HG03280 (cell line): ENCODE measurements around the gene TUBD1.
"Not testable (repeated sequence)": the region's sequence is repeated elsewhere in the genome, so short reads cannot be mapped to it uniquely, and the experiment has no call there.

ENCODE experiments used
- ATAC-seq: cut with Tn5 transposase; IDR thresholded peaks from one replicate; pipeline ENCODE4 v1.9.1; 2021; ENCODE audit warnings: mild to moderate bottlenecking, moderate library complexity; ENCODE audit not compliant: unreplicated experiment

The TUBD1 gene

GRCh38 chr17:59892924-59893675, at the start of gene TUBD1, which contains the start of gene RPS6KB1:
TUBD1 (minus strand) TSS chr17:59892943; CDS start chr17:59891002, 1,941 bp downstream.
RPS6KB1 (plus strand) TSS chr17:59893121; CDS start chr17:59893185, 64 bp downstream.
- ATAC-seq: peak; percentile 88

- ATAC-seq: no peak
These were observed 48.4 kb upstream of the TUBD1 start for GRCh38 chr17:59941131-59941530.

GRCh38 chr17:59940697-59941096, 48.0 kb upstream of the TUBD1 start:
- ATAC-seq: not testable (repeated sequence)

GRCh38 chr17:59933317-59933716, 40.6 kb upstream of the TUBD1 start:
- ATAC-seq: not testable (repeated sequence)

DNA sequence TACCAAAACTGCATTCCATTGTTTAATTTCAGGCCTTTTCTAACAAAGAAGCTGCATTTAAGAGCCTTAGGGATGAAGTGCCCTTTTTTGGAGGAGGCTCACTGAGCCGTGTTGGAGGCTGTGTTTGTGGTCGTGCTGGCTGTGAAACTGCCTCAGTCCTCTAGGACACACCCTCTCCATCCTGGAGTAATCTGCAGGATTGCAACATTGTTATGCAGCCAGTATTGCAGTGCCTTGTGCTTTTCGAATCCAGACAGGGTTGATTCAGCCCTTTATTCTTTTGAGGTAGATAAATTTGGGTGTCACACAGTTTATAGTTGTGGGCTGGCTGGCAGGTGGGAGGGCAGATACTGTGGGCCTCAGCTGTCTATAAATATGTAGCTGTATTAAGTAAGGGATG, 38.0 kb upstream of the TUBD1 start:
- ATAC-seq: not testable (repeated sequence)

DNA sequence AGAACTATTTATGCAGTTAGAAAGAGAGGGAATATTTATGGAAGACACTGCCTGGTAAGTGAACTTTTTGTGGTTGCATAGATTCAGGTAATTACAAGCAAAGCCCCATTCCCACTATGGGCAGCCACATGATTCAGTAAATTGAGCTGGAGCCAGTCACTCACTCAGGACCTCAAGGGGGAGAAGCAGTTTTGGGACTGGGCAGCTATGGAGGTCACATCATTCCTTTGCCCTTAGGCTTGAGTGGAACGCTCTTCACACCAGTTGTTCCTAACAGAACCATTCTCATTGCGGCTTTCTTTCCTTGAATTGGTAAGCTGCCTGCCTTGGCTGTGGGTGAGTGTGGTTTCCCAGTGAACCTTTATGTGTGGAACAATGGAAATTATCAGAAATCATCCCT, 37.4 kb upstream of the TUBD1 start:
- not testable (repeated sequence) for ATAC-seq

GRCh38 chr17:59920637-59921036, 27.9 kb upstream of the TUBD1 start:
- not testable (repeated sequence) for ATAC-seq

DNA sequence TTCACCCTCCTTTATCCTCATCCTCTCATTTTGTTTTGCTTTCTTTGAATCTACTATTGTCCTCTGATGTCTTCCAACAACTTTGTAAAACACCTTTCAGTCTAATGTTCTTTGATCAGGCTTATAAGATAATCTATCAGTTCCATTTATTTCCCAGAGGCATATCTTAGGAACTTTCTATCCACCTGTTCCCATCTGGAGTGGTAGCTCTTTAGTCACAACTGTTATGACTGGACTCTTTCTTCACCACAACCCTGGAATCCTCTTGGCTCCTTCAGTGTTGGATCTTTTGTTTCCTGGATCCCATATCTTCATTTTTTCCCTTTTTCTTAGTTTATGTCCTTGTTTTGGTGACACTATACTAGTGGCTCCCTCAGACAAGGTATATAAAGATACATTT, 23.7 kb upstream of the TUBD1 start:
- ATAC-seq: no peak

GRCh38 chr17:59914274-59914854, 21.6 kb upstream of the TUBD1 start:
- ATAC-seq: no peak

GRCh38 chr17:59907467-59907866, 14.7 kb upstream of the TUBD1 start:
- no peak for ATAC-seq

- no peak for ATAC-seq
These were observed 10.7 kb upstream of the TUBD1 start for GRCh38 chr17:59903455-59903854.

- ATAC-seq: no peak
These were observed 8.9 kb upstream of the TUBD1 start for GRCh38 chr17:59901604-59902003.

- ATAC-seq: no peak
These were observed 6.4 kb upstream of the TUBD1 start for GRCh38 chr17:59899099-59899498.

DNA sequence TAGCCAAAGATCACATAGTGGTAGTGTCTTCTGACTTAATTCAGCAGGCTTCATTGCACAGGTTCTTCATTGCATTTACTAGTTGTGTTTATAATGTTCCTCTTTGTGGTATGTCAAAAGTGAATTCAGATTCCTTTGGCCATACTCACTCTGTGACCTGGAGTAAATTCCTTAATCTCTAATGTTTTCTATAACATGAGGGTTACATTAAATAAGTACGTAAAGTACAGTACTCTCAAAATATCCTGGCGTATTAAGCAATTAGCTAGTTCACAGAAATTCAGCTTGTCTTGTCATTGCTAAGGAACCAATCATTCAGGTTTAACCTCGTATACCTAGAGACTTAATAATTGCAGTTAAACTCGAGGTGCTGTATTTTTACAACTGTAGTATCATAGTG, 4.3 kb upstream of the TUBD1 start:
- no peak for ATAC-seq

DNA sequence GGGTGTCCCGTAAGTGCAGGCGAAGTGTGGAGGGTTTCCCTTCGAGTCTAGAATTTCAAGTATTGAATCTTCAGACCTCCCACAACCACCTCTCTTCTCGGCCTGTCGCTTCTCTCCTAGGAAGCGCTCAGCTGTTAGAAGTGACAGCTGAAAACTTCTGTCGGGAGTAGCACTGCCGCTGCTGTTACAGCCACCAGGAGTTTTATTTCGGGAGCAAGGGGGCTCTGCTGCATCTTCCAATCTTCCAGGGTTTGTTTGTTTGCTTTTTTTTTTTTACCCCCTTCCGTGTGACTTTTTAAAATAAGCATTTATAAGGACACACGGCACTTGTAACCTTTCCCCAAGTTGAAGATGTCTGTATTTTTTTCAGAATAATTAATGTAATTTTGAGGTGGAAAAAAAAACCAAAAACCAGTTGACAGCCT, 945 bp upstream of the TUBD1 start:
- ATAC-seq: peak; percentile 2

- peak; percentile 46 for ATAC-seq
These were observed 356 bp downstream of the TUBD1 start for GRCh38 chr17:59892251-59892923.

GRCh38 chr17:59890720-59891119, 2.0 kb downstream of the TUBD1 start:
- ATAC-seq: no peak

DNA sequence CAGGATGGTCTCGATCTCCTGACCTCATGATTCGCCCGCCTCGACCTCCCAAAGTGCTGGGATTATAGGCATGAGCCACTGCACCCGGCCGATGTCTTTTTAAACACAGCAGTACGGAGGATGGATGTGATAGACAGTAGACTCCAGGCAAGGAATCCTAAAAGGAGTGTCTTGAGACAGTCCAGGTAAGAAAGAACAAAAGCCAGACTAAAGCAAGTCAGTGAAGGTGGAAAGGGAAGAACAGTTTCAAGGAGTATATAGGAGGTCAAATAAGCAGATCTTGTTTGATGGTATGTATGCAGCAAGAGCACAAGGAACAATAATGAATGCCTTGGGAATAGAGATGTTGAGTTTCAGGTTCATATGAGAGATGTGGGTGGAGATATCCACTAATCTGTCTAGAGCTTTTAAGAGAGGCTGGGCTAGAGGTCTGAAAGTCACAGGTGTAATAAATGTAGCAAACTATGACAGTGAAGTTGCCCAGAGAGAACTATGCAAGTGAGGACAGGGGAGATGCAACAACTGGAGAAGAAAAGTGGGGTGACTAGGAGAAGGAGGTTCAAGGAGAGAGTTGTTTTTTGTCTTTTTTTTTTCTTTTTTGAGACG, 4.5 kb downstream of the TUBD1 start:
- no peak for ATAC-seq

GRCh38 chr17:59884861-59885260, 7.9 kb downstream of the TUBD1 start:
- no peak for ATAC-seq

- ATAC-seq: no peak
These were observed 14.1 kb downstream of the TUBD1 start for GRCh38 chr17:59878624-59879023.

GRCh38 chr17:59877965-59878364, 14.8 kb downstream of the TUBD1 start:
- no peak for ATAC-seq
